SK-N-DZ (cell line): ENCODE data around the gene UNC5B.
"Not testable (repeated sequence)": the region's sequence is repeated elsewhere in the genome, so short reads cannot be mapped to it uniquely, and the experiment has no call there.

Experiments used
- DNase-seq: peaks from one replicate; pipeline ENCODE4 v3.0.0-alpha.2; 2015; ENCODE audit warnings: low spot score

UNC5B gene

DNA sequence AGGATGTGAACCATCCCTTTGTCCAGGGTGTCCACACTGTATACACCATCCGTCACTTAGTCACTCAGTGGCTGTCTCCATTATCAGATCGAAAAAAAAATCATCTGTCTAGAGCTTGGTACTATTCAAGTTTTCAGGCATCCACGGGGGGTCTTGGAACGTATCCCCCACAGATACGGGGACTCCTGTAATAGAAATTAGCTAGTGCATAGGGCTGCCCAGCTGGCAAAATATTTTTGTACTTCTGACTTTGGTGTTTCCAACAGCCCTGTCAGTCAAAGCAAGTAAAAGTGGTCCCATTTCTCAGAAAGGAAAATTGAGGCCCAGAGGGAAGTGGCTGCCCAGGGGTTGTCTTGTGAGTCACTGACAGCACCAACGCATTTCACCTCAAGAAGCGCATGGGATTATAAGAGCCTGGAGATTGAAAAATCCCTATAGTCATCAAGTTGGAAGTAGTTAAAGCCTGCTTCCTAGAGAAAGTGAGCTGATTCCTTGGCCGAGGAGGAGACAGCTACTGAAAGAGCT is 54.6 kb downstream of the UNC5B start:
- DNase-seq, result no peak

DNA sequence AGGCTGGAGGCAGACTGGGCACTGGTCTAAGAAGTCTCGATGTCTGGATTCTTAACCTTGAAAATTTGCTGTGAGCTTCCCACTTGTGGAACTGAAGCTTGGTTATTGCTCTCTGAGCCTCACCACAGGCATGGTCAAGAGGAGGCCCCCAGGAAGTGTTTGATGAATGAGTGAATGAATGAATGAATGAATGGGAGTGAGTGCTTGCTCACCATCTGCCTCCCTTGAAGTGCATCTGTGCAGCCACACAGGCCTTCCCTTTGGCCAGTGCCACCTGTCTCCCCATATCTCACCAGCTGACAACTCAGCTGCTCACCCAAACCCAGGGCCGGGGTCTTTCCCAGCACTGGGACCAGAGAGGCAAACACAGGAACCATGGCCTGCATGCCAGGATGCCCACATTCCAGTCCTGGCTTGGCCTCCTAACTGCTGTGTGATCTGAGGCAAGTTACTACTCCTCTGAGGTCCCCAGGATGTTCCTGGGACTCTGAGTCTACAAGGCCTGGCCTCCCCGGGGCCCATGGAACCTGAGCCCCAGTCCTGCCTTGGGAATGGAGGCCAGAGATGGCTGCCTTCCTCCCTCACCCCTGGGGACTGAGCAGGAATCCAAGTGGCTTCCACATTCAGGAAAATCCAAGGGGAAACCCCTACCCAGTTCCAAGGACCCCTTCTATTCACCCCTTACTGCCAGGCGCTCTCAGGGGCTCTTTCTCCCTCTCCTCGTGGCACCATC is 55.3 kb downstream of the UNC5B start:
- no peak for DNase-seq

DNA sequence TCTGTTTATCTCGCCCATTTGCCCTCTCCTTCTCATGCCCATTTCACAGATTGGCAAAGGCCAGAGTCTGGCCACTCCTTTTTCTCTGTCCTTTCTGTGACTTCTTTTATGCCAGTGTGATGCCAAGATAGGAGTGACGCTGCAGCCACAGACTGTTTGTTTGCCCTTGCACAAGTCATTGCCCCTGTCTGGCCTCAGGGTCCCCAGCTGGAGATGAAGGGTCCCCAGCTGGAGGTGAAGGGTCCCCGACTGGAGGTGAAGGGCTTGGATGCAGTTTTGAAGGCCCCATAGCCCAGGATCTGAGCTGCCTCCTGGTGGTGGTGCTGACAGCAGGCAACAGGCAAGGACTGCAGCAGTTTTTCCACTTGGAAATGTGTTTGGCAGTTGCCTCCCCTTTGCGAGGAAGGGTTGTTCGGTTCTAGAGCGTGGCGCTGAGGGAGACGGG is 55.9 kb downstream of the UNC5B start:
- no peak for DNase-seq

DNA sequence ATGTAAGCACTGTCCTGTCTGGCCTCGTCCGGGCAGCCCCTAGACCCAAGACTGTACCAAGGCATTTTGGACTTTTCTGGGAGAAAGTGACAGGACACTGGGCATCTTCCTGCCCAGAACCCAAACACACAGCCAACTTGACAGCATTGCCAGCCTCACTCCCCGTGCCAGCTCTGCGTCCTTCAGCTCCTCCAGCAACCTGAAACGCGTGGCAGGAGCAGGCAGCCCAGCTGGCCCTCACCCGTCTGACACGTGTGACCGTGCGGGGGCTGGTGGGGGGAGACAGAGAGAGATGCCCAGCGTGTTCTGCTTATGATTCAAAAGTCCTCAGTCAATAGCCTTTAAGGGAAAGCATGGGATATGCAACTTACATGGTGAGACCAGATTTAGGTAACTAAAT is 56.4 kb downstream of the UNC5B start:
- no peak for DNase-seq

DNA sequence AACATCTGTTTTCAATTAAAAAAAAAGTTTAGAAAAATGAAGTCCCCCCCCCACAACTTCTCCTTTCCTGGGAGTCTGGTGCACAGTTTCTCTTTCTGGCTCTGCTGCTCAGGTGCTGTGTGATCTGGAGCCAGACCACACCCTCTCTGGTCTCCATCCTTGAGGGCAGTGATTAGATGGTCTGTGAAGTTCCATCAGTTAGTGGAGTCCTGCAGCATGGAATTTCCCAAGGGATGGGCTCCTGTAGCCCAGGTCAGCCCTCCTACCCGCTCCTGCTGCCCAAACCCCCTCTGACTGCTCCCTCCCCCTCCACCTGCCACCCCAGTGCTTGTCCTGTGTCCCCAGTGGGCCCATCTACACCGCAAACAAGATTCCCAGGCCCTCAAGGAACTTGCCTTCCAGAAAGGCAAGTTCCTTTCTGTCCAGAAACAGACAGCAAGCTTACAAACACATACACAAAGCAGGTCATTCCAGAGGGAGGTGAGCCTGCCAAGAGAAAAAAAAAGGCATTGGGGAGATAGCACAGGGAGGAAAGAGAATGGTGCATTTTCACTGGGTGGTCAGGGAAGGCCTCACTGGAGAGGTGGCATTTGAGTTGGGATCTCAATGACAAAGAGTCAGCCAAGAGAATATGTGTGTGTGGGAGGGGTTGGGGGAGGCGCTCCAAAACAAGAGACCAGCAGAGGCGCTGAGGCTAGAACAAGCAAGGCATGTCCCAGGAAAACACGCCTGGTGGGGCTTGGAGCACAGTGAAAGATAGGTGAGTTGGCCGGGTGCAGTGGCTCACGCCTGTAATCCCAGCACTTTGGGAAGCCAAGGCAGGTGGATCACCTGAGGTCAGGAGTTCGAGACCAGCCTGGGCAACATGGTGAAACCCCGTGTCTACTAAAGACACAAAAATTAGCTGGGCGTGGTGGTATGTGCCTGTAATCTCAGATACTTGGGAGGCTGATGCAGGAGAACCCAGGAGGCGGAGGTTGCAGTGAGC is 57.2 kb downstream of the UNC5B start:
- no peak for DNase-seq

DNA sequence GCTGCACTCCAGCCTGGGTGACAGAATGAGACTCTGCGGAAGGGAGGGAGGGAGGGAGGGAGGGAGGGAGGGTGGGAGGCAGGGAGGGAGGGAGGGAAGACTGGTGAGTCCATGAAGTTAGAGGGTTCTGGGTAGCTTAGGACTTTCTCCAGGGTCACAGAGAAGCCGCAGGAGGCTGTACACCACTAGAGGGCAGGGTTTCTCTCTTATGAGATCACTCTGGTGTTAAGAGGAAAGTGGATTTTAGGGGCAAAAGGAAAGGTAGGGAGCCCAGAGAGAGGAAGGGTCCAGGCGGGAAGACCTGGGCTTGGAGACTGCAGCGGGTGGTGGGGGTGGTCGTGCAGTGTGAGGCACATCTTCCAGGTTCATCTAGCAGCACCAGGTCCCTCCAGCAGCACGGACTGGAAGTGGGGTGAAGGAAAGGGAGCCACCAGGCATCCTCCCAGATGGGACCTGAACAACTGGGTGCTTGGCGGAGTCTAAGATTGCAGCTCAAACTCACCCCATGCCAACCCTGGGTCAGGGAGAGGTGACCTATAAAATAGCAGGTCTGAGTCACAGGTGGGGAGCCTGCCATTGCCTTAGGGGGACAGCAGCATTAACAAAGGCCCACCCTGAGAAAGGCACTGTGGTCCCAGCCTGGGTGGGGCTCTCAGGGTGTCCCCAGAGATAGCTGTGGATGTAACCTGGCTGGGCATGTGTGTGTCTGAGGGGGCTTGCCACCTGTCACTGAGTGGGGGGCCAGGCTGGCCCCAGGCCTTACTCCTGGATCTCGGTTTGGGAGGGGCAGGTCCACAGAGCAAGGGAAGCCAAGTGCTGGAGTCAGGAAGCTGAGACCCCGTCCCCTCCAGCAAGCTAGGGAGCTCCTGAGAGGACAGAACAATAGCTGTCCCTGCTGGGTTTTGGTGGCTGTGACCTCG is 58.2 kb downstream of the UNC5B start:
- peak; percentile 81 for DNase-seq

DNA sequence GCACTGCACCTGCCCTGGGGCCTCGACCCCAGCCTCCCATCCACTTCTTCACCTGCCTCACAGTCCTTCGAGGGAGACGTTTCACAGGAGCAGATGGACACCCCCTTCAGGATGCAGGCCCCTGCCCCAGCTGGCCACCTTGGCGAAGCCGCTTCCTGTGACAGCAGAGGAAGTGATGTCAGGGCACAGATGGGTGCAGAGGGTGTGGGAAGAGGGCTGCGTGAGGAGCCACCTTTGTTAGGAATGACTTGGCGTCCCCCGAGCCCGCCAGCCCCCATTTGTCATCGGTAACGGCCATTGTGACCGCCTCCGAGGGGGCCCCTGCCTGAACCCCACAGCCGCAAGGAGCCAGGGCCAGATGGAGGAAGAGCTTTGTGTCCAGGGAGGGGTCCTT is 59.3 kb downstream of the UNC5B start:
- DNase-seq, result no peak

DNA sequence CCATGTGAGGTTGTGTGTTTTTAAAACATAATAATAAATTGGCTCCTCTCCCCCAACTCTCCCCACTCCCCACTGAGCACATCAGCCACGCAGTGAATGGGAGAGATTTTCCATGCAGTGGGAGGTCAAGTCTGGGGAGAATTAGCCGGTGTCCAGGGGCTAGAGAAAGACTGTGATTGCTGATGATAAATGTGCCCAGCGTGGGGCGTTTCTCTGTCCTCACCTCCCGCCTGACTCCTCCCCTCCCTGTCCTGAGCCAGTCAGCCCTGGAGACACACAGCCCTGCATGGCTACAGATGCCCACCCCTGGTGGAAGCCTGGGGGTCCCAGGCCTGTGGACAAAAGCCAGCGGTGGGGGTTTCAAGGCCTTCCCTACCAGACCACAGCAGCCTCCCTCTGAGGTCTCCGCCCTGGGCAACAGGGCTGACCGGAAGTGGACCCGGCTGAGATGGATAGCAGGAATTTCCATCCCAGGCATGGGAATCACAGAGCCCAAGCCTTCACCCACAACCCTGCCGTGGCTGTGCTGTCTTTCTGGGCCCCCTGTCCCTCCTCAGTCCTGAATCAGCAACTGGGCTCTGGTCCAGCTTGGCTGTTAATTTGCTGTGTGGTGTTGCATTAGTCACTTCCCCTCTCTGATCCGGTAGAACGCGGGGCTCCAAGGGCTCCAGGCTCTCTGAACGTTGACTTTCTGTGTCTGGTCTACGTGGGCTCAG is 59.8 kb downstream of the UNC5B start:
- no peak for DNase-seq

DNA sequence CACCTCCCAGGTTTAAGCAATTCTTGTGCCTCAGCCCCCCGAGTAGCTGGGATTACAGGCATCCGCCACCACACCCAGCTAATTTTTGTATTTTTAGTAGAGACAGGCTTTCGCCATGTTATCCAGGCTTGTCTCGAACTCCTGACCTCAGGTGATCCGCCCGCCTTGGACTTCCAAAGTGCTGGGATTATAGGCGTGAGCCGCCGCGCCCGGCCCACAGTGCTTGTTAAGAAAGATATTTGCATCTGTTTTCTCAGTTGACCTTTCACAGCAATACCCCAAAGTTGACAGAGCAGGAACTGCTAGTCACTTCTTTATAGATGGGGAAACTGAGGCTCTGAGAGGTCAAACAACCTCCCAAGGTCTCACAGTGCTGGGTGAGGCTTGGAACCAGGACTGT is 60.6 kb downstream of the UNC5B start:
- not testable (repeated sequence) for DNase-seq

DNA sequence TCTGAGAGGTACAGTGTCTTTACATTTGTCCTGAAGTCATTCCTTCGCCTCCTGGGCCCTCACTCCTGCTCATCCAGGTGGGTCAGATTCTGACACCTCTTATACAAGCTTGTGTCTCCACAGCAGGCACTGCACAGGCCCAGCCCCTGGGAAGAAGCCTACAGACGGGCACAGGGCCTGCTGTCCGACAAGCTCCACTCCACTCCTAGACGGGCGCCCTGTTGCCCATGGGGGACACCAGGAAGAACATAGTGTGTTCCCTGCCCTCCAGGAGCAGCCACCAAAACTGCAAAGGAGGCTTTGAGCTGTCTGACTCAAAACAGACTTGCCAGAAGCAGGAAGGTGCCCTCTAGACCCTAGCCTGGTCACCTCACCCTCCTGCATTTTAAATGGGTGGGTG is 61.1 kb downstream of the UNC5B start:
- DNase-seq, result no peak

DNA sequence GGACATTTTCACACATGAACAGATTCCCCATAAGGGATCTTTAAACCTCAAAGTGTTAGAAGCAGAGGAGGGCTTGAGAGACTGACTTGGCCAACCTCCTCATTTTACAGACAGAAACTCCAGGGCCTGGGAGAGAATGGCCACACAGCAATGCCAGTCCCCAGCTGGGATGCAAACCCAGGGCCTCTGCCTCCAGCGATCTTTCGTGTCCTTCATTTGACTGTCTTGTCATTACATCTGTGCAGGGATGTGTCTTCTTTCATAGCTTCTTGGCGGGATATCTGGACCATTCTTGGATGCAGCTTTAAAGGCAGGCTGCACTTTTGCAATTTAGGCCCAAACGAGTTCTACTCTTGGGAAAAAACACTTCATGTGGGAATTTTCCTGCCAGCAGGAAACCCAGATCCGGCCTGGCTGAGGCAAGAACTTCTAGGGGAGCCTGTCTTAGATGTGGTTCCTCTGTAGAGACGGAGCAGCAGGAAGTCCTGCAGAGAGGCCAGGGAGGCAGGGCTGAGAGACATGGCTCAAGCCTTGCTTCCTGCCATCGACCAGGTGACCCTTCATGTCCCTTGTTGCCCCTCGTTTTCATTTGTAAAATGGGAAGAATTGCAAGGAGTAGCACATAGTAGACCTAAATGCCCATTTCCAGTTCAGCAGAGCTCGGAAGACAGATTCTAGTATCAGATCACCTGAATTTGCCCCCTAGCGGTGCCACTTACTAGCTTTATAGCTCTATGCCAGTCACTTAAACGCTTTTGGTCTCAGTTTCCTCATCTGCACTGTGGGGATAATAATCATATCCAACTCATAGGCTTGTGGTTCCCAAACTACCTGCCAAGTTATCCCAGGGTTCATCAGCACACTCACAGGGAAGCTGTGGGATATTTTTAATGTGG is 62.8 kb downstream of the UNC5B start:
- DNase-seq, result no peak

DNA sequence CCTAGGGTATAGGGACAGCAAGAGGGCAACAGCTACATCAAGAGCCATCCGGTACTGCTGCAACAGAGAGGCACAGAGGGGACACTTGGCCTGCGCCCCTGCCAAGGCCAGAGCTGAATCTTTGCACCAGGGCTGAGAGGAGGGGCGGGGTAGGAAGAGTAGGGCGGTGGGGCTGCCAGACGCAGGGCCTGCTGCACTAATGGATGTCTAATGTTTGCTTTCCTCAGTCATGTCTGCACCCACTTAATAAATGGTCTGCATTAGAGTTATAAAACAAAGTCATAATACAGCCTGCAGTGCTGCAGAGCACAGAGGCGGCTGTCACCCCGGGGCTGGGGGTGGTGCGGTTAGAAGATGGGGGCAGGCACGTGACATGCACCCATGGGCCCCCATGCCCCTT is 64.5 kb downstream of the UNC5B start:
- no peak for DNase-seq

DNA sequence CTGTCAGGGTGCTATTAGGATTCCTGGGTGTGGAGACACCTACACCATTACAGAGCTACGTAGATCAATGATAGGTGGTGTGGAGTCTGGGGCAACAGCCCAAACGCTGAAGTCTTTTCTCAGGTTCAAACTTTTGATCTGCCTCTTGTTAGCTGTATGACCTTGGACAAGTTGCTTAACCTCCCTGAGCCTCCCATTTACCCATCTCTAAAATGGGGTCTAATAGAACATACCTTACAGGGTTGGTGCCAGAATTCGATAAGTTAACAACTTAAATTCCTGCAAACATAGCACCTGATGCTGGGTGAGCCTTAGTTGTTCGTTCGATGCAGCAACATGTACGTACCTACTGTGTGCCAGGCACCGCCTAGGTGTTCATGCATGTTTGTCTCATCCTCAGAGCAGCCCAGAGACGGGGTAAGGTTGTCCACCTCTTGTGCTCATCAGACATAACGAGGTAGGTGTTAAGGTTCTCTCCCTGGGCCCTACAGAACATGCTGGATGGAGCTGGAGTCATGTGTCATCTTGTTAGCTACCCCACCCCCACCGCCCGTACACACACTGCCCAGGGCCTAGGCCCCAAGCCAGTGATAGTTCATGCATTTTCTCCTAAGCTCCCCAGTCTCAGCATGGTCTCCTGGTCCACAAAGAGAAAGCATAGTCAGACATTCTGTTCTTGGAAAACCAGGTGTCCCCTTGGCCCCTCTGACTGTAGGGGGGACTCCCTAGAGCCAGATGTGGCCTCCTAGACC is 65.7 kb downstream of the UNC5B start:
- DNase-seq, result no peak

DNA sequence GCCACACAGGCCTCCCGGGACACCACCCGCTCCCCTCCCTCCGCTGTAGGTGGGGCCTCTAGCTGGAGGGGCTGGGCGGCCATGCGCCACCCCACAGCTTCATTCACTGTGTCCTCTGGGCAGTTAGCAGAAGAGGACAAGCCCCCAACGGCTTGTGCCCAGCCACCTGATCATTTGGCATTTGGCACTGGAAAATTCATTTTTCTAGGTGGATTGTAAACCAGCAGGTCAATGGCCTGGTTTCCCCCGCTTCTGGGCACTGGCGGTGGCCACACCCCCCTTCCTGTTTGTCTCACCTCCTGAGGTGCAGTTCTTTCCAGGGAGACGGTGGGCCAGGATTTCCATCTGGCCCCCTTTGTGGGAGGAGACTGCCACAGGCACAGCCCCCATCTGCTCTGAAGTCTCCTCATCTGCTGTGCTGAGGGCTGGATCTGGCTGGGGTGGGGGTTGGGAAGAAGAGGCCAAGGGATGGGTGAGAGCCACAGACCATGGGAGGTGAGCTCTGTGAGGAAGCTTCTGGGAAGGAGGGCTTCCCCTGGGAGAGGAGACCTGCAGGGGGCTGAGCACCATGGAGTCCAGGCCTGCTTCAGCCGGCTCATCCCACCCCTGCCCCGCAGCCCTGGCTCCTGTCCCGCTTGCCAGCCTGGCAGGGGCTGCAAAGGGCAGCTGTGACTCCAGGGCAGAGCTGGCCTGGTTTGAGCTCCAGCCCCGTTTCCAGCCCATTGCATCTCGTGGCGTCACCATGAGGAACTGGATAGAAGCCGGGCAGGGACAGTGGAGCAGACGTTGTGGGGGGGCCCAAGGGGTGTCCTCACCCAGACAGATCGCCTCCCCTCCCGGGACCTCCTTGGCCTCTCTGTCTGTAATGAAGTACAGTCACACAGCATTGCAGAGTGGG is 66.6 kb downstream of the UNC5B start:
- DNase-seq, result peak; percentile 72

DNA sequence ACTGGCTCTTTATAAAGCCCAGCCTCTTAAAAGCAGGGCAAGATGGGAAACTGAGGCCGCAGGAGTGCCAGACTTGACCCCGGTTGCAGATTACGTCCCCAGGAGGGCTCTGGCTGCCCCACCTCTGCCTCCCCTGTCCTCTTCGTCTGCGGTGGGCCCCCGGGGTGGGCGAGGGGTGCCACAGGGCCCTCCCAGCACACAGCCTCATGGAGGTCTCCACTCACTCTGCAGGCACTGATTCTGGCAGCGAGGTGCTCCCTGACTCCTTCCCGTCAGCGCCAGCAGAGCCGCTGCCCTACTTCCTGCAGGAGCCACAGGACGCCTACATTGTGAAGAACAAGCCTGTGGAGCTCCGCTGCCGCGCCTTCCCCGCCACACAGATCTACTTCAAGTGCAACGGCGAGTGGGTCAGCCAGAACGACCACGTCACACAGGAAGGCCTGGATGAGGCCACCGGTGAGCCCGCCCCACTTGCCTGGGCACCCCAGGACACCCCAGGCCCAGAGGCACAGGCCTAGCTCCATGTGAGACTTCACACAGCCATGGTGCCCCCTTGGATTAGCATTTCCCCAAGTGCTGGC is 67.3 kb downstream of the UNC5B start:
- DNase-seq, result no peak

DNA sequence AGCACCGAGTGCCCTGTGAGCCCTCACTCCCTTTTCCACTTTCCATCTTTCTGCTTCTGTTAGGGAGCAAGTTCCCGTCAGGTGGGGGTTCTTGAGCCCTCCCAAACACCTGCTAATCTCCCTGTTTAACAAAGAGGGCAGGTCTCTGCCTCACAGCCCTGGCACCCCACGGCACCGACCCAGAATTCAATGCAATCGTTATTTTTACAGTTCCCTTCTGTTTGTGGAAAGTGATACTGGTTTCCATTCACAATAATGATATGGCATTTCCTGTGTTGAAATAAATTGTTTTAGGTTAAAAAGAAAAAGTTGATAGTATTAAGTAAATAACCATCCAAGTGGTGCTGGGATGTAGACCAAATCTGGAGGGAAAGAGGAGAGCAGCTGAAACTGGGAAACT is 67.8 kb downstream of the UNC5B start:
- no peak for DNase-seq

DNA sequence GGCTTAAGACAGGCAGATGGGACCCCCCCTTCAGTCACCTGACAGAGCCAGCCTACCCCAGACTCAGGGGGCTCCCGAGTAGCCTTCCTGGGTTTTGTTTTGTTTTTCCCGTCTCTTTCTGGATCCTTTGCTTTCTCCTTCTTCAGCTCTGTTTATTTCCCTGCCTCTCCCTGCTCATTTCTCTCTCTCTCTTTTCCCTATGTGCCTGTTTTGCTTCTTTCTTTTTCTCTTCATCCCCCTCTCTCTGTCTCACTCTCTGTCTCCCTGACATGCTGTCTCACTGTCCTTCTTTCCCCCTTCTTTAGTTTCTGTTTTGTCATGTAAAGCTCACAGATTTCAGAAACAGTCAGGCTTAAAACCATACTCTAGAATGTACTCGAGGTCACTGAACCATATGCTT is 68.5 kb downstream of the UNC5B start:
- no peak for DNase-seq
